Endothelial cell of umbilical vein (primary cell): Measurements from ENCODE around the gene PNPLA6. TPM values are rescaled to one million over a fixed set of nuclear protein-coding genes. Genes with fewer than 3 reads are reported as not detected.

Experiments
- BruUV-seq: library from RNA; stranded (reverse); fragments of 400-500 nt; replicated peaks from 2 replicates; lab custom pipeline; 2021; lab: Mats Ljungman, UMichigan
- CTCF ChIA-PET: fragments of 300-600, 350-600 bp; sonication (Branson Sonifier 250); formaldehyde crosslinking; loops from one replicate; lab custom pipeline; 2021; ENCODE audit warnings: antibody characterized with exemption, inconsistent platforms; lab: Charles Lee
- POLR2A ChIA-PET: fragments of 300-600, 350-600 bp; sonication (Branson Sonifier 250); formaldehyde crosslinking; loops from one replicate; lab custom pipeline; 2021; ENCODE audit warnings: antibody characterized with exemption, inconsistent platforms; lab: Charles Lee
- DNase-seq: peaks from one replicate; pipeline ENCODE4 v3.0.0-alpha.2; 2011; ENCODE audit warnings: low read depth, low spot score
- FAIRE-seq: peaks from 2 replicates; lab custom pipeline; 2011; peaks lifted over from hg19 to GRCh38; lab: Jason Lieb, UNC
- H2AFZ ChIP-seq: 2 replicates; pipeline ENCODE4 v1.6.0; 2012; ENCODE audit warnings: low read depth, low read length, control low read depth, inconsistent platforms
- H3K27ac ChIP-seq: 2 replicates; pipeline ENCODE4 v1.5.1; 2011; ENCODE audit warnings: low read depth, mild to moderate bottlenecking, control low read depth, low read length, moderate library complexity; ENCODE audit not compliant: insufficient read depth
- H3K27me3 ChIP-seq, 2 experiments: 2 replicates each; pipeline versions ENCODE4 v1.6.0 to v1.6.1; 2011; ENCODE audit warnings: low read length in 2 of 2, mixed read lengths in 1 of 2; ENCODE audit not compliant: control insufficient read depth in 2 of 2, insufficient read depth in 2 of 2
- H3K36me3 ChIP-seq, 2 experiments: 2 replicates in 1 of 2; 3 replicates in 1 of 2; pipeline ENCODE4 v1.5.1; 2011; ENCODE audit warnings: low read length in 2 of 2, mild to moderate bottlenecking in 1 of 2, moderate library complexity in 1 of 2; ENCODE audit not compliant: control insufficient read depth in 2 of 2, insufficient read depth in 2 of 2; ENCODE audit errors: extremely low read depth in 1 of 2
- H3K4me1 ChIP-seq: 3 replicates; pipeline ENCODE4 v1.5.1; 2011; ENCODE audit warnings: mild to moderate bottlenecking, low read length; ENCODE audit not compliant: control insufficient read depth, insufficient read depth; ENCODE audit errors: extremely low read depth
- H3K4me2 ChIP-seq: 2 replicates; pipeline ENCODE4 v1.6.1; 2011; ENCODE audit warnings: low read length, control low read depth, mixed read lengths; ENCODE audit not compliant: insufficient read depth
- H3K4me3 ChIP-seq, 3 experiments: fragments of 200-600 bp in 1 of 3; sonication (generic), shearing (Covaris generic) in 1 of 3; replicated peaks in 1 of 3; 2 replicates each; pipeline ENCODE4 v1.5.1; 2011 to 2016; ENCODE audit warnings: control low read depth in 3 of 3, low read length in 3 of 3, mild to moderate bottlenecking in 2 of 3, inconsistent platforms in 1 of 3, low read depth in 1 of 3, moderate library complexity in 1 of 3; ENCODE audit not compliant: insufficient read depth in 1 of 3
- H3K79me2 ChIP-seq: 2 replicates; pipeline ENCODE4 v1.6.0; 2012; ENCODE audit warnings: low read length, inconsistent platforms; ENCODE audit not compliant: control insufficient read depth, insufficient read depth
- H3K9ac ChIP-seq: replicated peaks from 2 replicates; pipeline ENCODE3; 2011; ENCODE audit warnings: low read length, control low read depth; ENCODE audit not compliant: insufficient read depth; ENCODE audit errors: extremely low read depth
- H3K9me1 ChIP-seq: replicated peaks from 3 replicates; pipeline ENCODE4 v1.6.0; 2011; ENCODE audit warnings: mild to moderate bottlenecking, low read length; ENCODE audit not compliant: control insufficient read depth, insufficient read depth; ENCODE audit errors: extremely low read depth
- H3K9me3 ChIP-seq: replicated peaks from 2 replicates; pipeline ENCODE4 v1.5.1; 2012; ENCODE audit warnings: low read length, inconsistent platforms; ENCODE audit not compliant: control insufficient read depth, insufficient read depth
- H4K20me1 ChIP-seq: replicated peaks from 2 replicates; pipeline ENCODE3; 2011; ENCODE audit warnings: mild to moderate bottlenecking, low read length; ENCODE audit not compliant: control insufficient read depth, insufficient read depth; ENCODE audit errors: extremely low read depth
- CTCF ChIP-seq, 2 donors: IDR thresholded peaks; 1 replicate in 1 of 2; 2 replicates in 1 of 2; pipeline ENCODE4 v1.5.1; 2011; ENCODE audit warnings: low read length in 2 of 2, mild to moderate bottlenecking in 2 of 2, moderate library complexity in 2 of 2, control low read depth in 1 of 2, inconsistent platforms in 1 of 2, low read depth in 1 of 2; ENCODE audit not compliant: insufficient read depth in 1 of 2; ENCODE audit errors: extremely low read depth in 1 of 2
- EZH2 ChIP-seq: IDR thresholded peaks from 2 replicates; pipeline ENCODE4 v1.6.1; 2012; ENCODE audit warnings: borderline replicate concordance, low read depth, mild to moderate bottlenecking, moderate library complexity, low read length, inconsistent platforms; ENCODE audit not compliant: severe bottlenecking
- dilution Hi-C: fragments of 300-500 bp; cut with MboI; formaldehyde crosslinking; loops from one replicate; pipeline ENCODE4 v1.15.0; 2019; ENCODE audit warnings: low sequenced_read_pairs; ENCODE audit not compliant: extremely low pct_ligation_motif_present
- intact Hi-C: fragments of 100-400 bp; cut with micrococcal nuclease; formaldehyde crosslinking; loops from one replicate; pipeline ENCODE4 v1.10.0; 2022
- polyA plus RNA-seq, 4 experiments: library from polyadenylated mRNA; depleted of rRNA in 3 of 4; stranded (reverse) in 3 of 4; unstranded in 1 of 4; fragments of >200 nt; gene quantifications; 2 replicates each; pipeline versions ENCODE4 v1.2.1 to v1.2.3, GENCODE V29; 2011 to 2012; ENCODE audit warnings: missing spikeins in 1 of 4
- total RNA-seq: library from RNA; stranded (reverse); gene quantifications from 2 replicates; pipeline ENCODE4 v1.2.3, GENCODE V29; 2021

PNPLA6 gene
- total and polyA plus RNA-seq, 2 donors (not counting 3 experiments of a cell fraction or from before 2014, with no cell fraction given) = 106 to 164 TPM

GRCh38 chr19:7595466-7596133 is 60.1 kb downstream of the PNPLA6 start, which contains the start of gene CAMSAP3:
Gene CAMSAP3 (plus strand): TSS chr19:7595863. CDS start chr19:7596003, 140 bp downstream.
- H3K9me1 ChIP-seq = no peaks in the 10 kb centered on the region
- no peaks in the 10 kb centered on the region for H3K36me3 ChIP-seq
- TF ChIP-seq EZH2 (peak; percentile 72), CTCF (IDR thresholded peaks at IDR 0.05; ENCODE audit: extremely low read depth in 1 of 2, insufficient read depth in 1 of 2, low read depth in 1 of 2, low read length in 2 of 2) (no peak)
- peak within 1 kb of the TSS in 1 of 3 experiments; percentile 31 for H3K4me3 ChIP-seq
- no peak for DNase-seq
- H3K27me3 ChIP-seq = peaks cover 25% of the 10 kb centered on the region in 2 experiments
- no peak within 1 kb of the TSS for H3K27ac ChIP-seq
- H3K79me2 ChIP-seq = no peaks in the 10 kb centered on the region
- H3K9me3 ChIP-seq = no peaks in the 10 kb centered on the region
- H2AFZ ChIP-seq = no peak within 1 kb of the TSS
- no peaks in the 10 kb centered on the region for H3K4me1 ChIP-seq
- H3K4me2 ChIP-seq = peak within 1 kb of the TSS; percentile 31
- ChIA-PET POLR2A (no interaction called here), CTCF (interaction anchor here (1.3 to 1.9 kb wide), 2 partner anchors 27 to 241 kb away, joined by 5 to 8 read pairs; no protein-coding TSS in a partner anchor)
- no peak for FAIRE-seq
- H3K9ac ChIP-seq = no peak within 1 kb of the TSS
- dilution Hi-C loops (no loop called here), intact Hi-C loops (no loop called here)
- no peaks in the 10 kb centered on the region for H4K20me1 ChIP-seq
- no TSS peak for BruUV-seq
